MCF 10A (cell line): ENCODE data around the gene SLC25A34. TPM values are rescaled to one million over a fixed set of nuclear protein-coding genes. Genes with fewer than 3 reads are reported as not detected.

Source experiments
- BruUV-seq: library from RNA; stranded (reverse); fragments of 400-500 nt; replicated peaks from 2 replicates; lab custom pipeline; 2021; lab: Mats Ljungman, UMichigan
- CTCF ChIA-PET: fragments of 300-600 bp; sonication (Branson Sonifier 250); formaldehyde crosslinking; extraction: SDS; loops from one replicate; lab custom pipeline; 2021; ENCODE audit warnings: antibody characterized with exemption, inconsistent platforms; lab: Yijun Ruan, JAX
- POLR2A ChIA-PET: fragments of 300-600, 350-650 bp; sonication (Branson Sonifier 250); formaldehyde crosslinking; extraction: SDS; loops from one replicate; lab custom pipeline; 2020; ENCODE audit warnings: antibody characterized with exemption, inconsistent platforms; lab: Yijun Ruan, JAX
- DNase-seq: peaks from one replicate; pipeline ENCODE4 v3.0.0-alpha.2; 2018; ENCODE audit not compliant: unreplicated experiment
- H3K27ac Mint-ChIP-seq: one replicate; pipeline ENCODE4 v1.8.0; 2022; ENCODE audit warnings: mild to moderate bottlenecking, low read depth, mixed read lengths; ENCODE audit not compliant: unreplicated experiment
- H3K27me3 Mint-ChIP-seq: one replicate; pipeline ENCODE4 v1.8.0; 2022; ENCODE audit warnings: mixed read lengths; ENCODE audit not compliant: insufficient read depth, unreplicated experiment
- H3K36me3 Mint-ChIP-seq: one replicate; pipeline ENCODE4 v1.8.0; 2022; ENCODE audit warnings: mild to moderate bottlenecking, moderate library complexity, mixed read lengths; ENCODE audit not compliant: insufficient read depth, unreplicated experiment
- H3K4me1 Mint-ChIP-seq: one replicate; pipeline ENCODE4 v1.8.0; 2022; ENCODE audit warnings: mixed read lengths; ENCODE audit not compliant: insufficient read depth, unreplicated experiment
- H3K4me3 Mint-ChIP-seq: one replicate; pipeline ENCODE4 v1.8.0; 2022; ENCODE audit warnings: mild to moderate bottlenecking, moderate library complexity, mixed read lengths; ENCODE audit not compliant: unreplicated experiment
- H3K9me3 Mint-ChIP-seq: one replicate; pipeline ENCODE4 v1.8.0; 2022; ENCODE audit warnings: mixed read lengths; ENCODE audit not compliant: unreplicated experiment
- CTCF ChIP-seq: fragments of 200-600 bp; IDR thresholded peaks from one replicate; pipeline ENCODE4 v1.8.0; 2022; ENCODE audit warnings: antibody characterized with exemption, mild to moderate bottlenecking; ENCODE audit not compliant: unreplicated experiment
- intact Hi-C: fragments of 100-400 bp; cut with micrococcal nuclease; formaldehyde crosslinking; loops from 2 replicates; pipeline ENCODE4 v1.14.1; 2022
- total RNA-seq: library from RNA; stranded (reverse); gene quantifications from 2 replicates; pipeline ENCODE4 v1.2.3, GENCODE V29; 2022

The SLC25A34 gene
- total RNA-seq, 1 experiment from 2014 or later: 0.79 TPM

GRCh38 chr1:15722411-15722810 lies 13.6 kb upstream of the SLC25A34 start:
- Mint-ChIP-seq H3K27ac (no peak overlapping the region), H3K4me1 (no peaks in the 10 kb centered on the region), H3K9me3 (no peaks in the 10 kb centered on the region), H3K36me3 (peaks cover 58% of the 10 kb centered on the region), H3K27me3 (no peaks in the 10 kb centered on the region), H3K4me3 (no peak overlapping the region)
- DNase-seq: no peak
- intact Hi-C loops: no loop called here
- CTCF ChIA-PET: interaction anchor here (1.6 kb wide), 1 partner anchor 19 kb away, joined by 10 read pairs; no protein-coding TSS in a partner anchor
- BruUV-seq: no TSS peak
- POLR2A ChIA-PET: interaction anchor here (0.7 to 1.9 kb wide), 2 partner anchors 8 to 104 kb away, joined by 3 to 6 read pairs; no protein-coding TSS in a partner anchor
- no peak for TF ChIP-seq CTCF

- Mint-ChIP-seq H3K9me3 (no peaks in the 10 kb centered on the region), H3K4me1 (no peaks in the 10 kb centered on the region), H3K27me3 (no peaks in the 10 kb centered on the region), H3K27ac (no peak overlapping the region), H3K36me3 (peaks cover 59% of the 10 kb centered on the region), H3K4me3 (no peak overlapping the region)
- BruUV-seq: no TSS peak
- ChIA-PET POLR2A (interaction anchor here (0.7 to 1.2 kb wide), 3 partner anchors 9 to 113 kb away, joined by 3 read pairs; no protein-coding TSS in a partner anchor), CTCF (interaction anchor here (0.6 to 1.6 kb wide), 4 partner anchors 18 to 994 kb away, joined by 4 to 10 read pairs (median 4); no protein-coding TSS in a partner anchor)
- DNase-seq: no peak
- intact Hi-C loops: no loop called here
- TF ChIP-seq CTCF: no peak
These were observed 13.1 kb upstream of the SLC25A34 start for GRCh38 chr1:15722836-15723532.

DNA sequence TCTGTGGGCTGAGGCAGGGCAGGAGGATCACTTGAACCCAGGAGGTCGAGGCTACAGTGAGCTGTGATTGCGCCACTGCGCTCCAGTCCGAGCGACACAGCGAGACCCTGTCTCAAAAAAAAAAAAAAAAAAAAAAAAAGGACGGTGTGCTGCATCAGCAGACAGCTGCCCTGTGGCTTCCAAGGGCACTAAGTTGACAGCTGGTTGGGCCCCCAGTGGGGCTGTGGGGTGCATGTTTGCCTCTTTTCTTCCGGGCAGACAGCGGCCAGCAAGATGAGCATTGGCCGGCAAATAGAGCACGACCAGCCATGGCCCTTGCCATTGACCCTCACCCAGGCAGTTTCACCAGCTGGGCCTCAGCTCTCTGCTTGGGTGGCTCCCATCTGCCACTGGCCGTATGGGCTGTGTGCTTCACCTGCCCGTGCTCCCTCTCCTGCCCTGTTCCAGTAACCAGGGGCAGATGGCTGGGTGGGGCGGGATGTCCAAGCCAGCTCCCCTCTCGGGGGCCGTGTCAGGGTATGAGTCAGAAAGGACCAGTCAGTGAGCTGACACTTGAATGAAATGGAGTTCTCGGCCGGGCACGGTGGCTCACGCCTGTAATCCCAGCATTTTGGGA lies 12.3 kb upstream of the SLC25A34 start:
- Mint-ChIP-seq H3K4me3 (no peak overlapping the region), H3K4me1 (no peaks in the 10 kb centered on the region), H3K9me3 (no peaks in the 10 kb centered on the region), H3K27me3 (no peaks in the 10 kb centered on the region), H3K27ac (no peak overlapping the region), H3K36me3 (peaks cover 60% of the 10 kb centered on the region)
- intact Hi-C loops: no loop called here
- BruUV-seq: no TSS peak
- DNase-seq: no peak
- POLR2A ChIA-PET: interaction anchor here (1.2 kb wide), 1 partner anchor 26 kb away, joined by 3 read pairs; no protein-coding TSS in a partner anchor
- CTCF ChIA-PET: interaction anchor here (0.6 to 1.6 kb wide), 3 partner anchors 18 to 993 kb away, joined by 4 to 10 read pairs (median 4); no protein-coding TSS in a partner anchor
- no peak for TF ChIP-seq CTCF
